ENCODE measurements around the gene PXDC1.
"Not testable (repeated sequence)": the region's sequence is repeated elsewhere in the genome, so short reads cannot be mapped to it uniquely, and the experiment has no call there.

The PXDC1 gene

GRCh38 chr6:3707751-3708412, 43.6 kb downstream of the PXDC1 start:
- no peak for DNase-seq

- DNase-seq = peak; percentile 57 to 77 (median 77)
These were observed 44.5 kb downstream of the PXDC1 start for GRCh38 chr6:3707024-3707423.

- no peak for DNase-seq
These were observed 45.0 kb downstream of the PXDC1 start for GRCh38 chr6:3706547-3706946.

- no peak for DNase-seq
These were observed 49.9 kb downstream of the PXDC1 start for GRCh38 chr6:3701631-3702030.

- no peak for DNase-seq
These were observed 52.3 kb downstream of the PXDC1 start for GRCh38 chr6:3699231-3699630.

GRCh38 chr6:3698021-3698420, 53.5 kb downstream of the PXDC1 start:
- DNase-seq = no peak

- DNase-seq = peak; percentile 21 to 61 (median 45)
These were observed 53.9 kb downstream of the PXDC1 start for GRCh38 chr6:3697609-3698008.

- no peak for DNase-seq
These were observed 54.9 kb downstream of the PXDC1 start for GRCh38 chr6:3696525-3697088.

GRCh38 chr6:3695065-3695817, 56.3 kb downstream of the PXDC1 start:
- DNase-seq = no peak

- DNase-seq = no peak
These were observed 57.7 kb downstream of the PXDC1 start for GRCh38 chr6:3693831-3694230.

- DNase-seq = no peak
These were observed 61.0 kb downstream of the PXDC1 start for GRCh38 chr6:3690506-3690905.

- DNase-seq = no peak
These were observed 63.7 kb downstream of the PXDC1 start for GRCh38 chr6:3687847-3688246.

- DNase-seq = no peak
These were observed 68.2 kb downstream of the PXDC1 start for GRCh38 chr6:3683331-3683730.

- no peak for DNase-seq
These were observed 72.6 kb downstream of the PXDC1 start for GRCh38 chr6:3678946-3679345.

GRCh38 chr6:3677751-3678150, 73.8 kb downstream of the PXDC1 start:
- DNase-seq = not testable (repeated sequence)

GRCh38 chr6:3677351-3677750, 74.2 kb downstream of the PXDC1 start:
- DNase-seq = not testable (repeated sequence)
